Measurements from ENCODE around the gene CCNF. TPM values are rescaled to one million over a fixed set of nuclear protein-coding genes. Genes with fewer than 3 reads are reported as not detected.

The CCNF gene
- total RNA-seq, 1 donor from 2014 or later = 41.6 TPM

DNA sequence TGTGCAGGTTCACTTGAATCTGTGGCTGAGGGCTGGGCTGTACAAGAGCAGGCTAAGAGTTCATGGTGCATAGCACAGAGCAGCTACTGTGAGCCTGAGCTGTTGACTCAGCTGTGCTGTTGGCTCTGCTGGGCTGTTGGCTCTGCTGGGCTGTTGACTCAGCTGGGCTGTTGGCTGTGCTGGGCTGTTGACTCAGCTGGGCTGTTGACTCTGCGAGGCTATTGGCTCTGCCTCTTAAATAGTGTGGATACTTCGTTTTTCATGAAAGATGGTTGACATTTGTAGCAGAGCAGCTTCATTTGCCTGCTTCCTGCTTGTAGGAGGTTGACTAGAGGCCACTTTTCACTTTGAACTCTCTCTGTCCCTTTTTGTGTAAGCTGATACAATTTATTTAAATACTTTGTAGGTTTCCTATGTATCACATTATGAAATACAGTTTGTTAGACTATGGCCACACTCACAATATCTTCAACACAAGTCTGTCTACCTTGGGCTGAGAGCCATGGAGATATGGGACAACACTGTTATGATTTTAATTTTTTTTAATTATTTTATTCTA is 40.3 kb upstream of the CCNF start:
- Histone ChIP-seq H4K20me1 (ENCODE audit: low read depth) (no peaks in the 10 kb centered on the region), H3K4me3 (no peak overlapping the region), H3K27ac (no peak overlapping the region), H3K9ac (no peak overlapping the region), H3F3A (ENCODE audit: low read depth) (no peaks in the 10 kb centered on the region), H3K4me1 (no peaks in the 10 kb centered on the region), H2AFZ (replicated peaks) (no peak overlapping the region), H3K27me3 (no peaks in the 10 kb centered on the region), H3K79me2 (ENCODE audit: low read depth) (no peaks in the 10 kb centered on the region), H3K4me2 (no peak overlapping the region), H3K36me3 (no peaks in the 10 kb centered on the region), H3K9me3 (ENCODE audit: low read depth) (peaks cover 3% of the 10 kb centered on the region)
- Mint-ChIP-seq H3K27ac (no peak overlapping the region), H3K9me3 (peaks cover 8% of the 10 kb centered on the region), H3K27me3 (ENCODE audit: insufficient read depth, low read depth) (peaks cover 8% of the 10 kb centered on the region), H3K36me3 (no peaks in the 10 kb centered on the region), H3K4me3 (no peak overlapping the region), H3K4me1 (no peaks in the 10 kb centered on the region)
- no peak for TF ChIP-seq EZH2phosphoT487 (IDR thresholded peaks at IDR 0.05)
- TF ChIP-seq, protein P1, sequence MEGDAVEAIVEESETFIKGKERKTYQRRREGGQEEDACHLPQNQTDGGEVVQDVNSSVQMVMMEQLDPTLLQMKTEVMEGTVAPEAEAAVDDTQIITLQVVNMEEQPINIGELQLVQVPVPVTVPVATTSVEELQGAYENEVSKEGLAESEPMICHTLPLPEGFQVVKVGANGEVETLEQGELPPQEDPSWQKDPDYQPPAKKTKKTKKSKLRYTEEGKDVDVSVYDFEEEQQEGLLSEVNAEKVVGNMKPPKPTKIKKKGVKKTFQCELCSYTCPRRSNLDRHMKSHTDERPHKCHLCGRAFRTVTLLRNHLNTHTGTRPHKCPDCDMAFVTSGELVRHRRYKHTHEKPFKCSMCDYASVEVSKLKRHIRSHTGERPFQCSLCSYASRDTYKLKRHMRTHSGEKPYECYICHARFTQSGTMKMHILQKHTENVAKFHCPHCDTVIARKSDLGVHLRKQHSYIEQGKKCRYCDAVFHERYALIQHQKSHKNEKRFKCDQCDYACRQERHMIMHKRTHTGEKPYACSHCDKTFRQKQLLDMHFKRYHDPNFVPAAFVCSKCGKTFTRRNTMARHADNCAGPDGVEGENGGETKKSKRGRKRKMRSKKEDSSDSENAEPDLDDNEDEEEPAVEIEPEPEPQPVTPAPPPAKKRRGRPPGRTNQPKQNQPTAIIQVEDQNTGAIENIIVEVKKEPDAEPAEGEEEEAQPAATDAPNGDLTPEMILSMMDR (IDR thresholded peaks at IDR 0.05) = no peak
- no peak for TF ChIP-seq EZH2 (IDR thresholded peaks at IDR 0.05)
- DNase-seq (ENCODE audit: low spot score) = no peak

DNA sequence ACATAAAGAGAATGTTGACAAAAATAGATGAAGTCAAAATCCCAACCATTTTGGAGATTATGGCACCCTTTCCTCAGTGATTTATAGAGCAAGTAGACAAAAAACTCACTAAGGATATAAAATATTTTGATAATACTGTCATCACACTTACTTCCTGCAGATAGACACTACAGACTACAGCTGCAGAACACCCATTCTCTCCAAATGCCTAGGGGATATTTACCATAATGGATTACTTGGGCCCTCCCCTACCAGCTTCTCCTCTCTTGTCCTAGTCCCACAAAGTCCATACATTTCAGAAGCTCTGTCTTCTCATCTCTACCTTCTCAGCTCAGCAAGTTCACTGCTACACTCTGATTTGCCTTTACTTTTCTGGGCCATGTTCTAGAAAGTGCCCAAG is 37.2 kb upstream of the CCNF start:
- no peaks in the 10 kb centered on the region for H3K27me3 ChIP-seq
- H3F3A ChIP-seq (ENCODE audit: low read depth) = no peaks in the 10 kb centered on the region
- no peak overlapping the region for H3K27ac ChIP-seq
- Mint-ChIP-seq H3K36me3 (no peaks in the 10 kb centered on the region), H3K27me3 (ENCODE audit: insufficient read depth, low read depth) (peaks cover 6% of the 10 kb centered on the region), H3K9me3 (peaks cover 8% of the 10 kb centered on the region), H3K4me1 (no peaks in the 10 kb centered on the region), H3K27ac (no peak overlapping the region), H3K4me3 (no peak overlapping the region)
- H3K4me2 ChIP-seq = no peak overlapping the region
- TF ChIP-seq, protein P1 (IDR thresholded peaks at IDR 0.05) = no peak
- TF ChIP-seq EZH2 (IDR thresholded peaks at IDR 0.05) (no peak), EZH2phosphoT487 (IDR thresholded peaks at IDR 0.05) (no peak)
- H3K9ac ChIP-seq = no peak overlapping the region
- no peaks in the 10 kb centered on the region for H3K36me3 ChIP-seq
- DNase-seq (ENCODE audit: low spot score) = no peak
- H3K9me3 ChIP-seq (ENCODE audit: low read depth) = peaks cover 3% of the 10 kb centered on the region
- H2AFZ ChIP-seq (replicated peaks) = no peak overlapping the region
- H4K20me1 ChIP-seq (ENCODE audit: low read depth) = no peaks in the 10 kb centered on the region
- H3K4me3 ChIP-seq = no peak overlapping the region
- no peaks in the 10 kb centered on the region for H3K4me1 ChIP-seq
- H3K79me2 ChIP-seq (ENCODE audit: low read depth) = no peaks in the 10 kb centered on the region

DNA sequence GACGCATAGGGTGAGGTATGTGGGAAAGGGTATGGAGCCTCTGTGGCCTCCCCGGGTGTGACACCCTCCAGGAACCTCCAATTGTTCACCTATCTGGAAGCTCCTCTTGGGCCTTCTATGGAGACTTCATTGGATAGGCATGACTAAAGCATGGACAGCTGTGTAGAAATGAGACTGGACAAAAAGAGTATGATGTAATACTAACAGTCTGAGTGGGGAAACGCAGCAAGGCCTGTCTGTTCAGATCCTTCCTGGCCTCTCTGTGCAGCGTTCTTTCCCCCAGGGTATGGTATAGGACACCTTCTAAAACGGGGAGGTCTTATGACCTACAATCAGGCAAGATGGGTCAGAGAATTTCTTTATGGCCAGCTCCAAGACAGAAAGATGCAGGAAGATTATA is 30.7 kb upstream of the CCNF start:
- Mint-ChIP-seq H3K9me3 (no peaks in the 10 kb centered on the region), H3K36me3 (no peaks in the 10 kb centered on the region), H3K4me3 (no peak overlapping the region), H3K27ac (no peak overlapping the region), H3K4me1 (no peaks in the 10 kb centered on the region), H3K27me3 (ENCODE audit: insufficient read depth, low read depth) (peaks cover 2% of the 10 kb centered on the region)
- no peaks in the 10 kb centered on the region for H3K79me2 ChIP-seq (ENCODE audit: low read depth)
- no peaks in the 10 kb centered on the region for H3K9me3 ChIP-seq (ENCODE audit: low read depth)
- H3K27me3 ChIP-seq = no peaks in the 10 kb centered on the region
- no peak overlapping the region for H3K4me3 ChIP-seq
- no peak overlapping the region for H3K9ac ChIP-seq
- H2AFZ ChIP-seq (replicated peaks) = no peak overlapping the region
- no peaks in the 10 kb centered on the region for H3K36me3 ChIP-seq
- H3K4me2 ChIP-seq = no peak overlapping the region
- no peaks in the 10 kb centered on the region for H4K20me1 ChIP-seq (ENCODE audit: low read depth)
- no peak overlapping the region for H3K27ac ChIP-seq
- no peaks in the 10 kb centered on the region for H3K4me1 ChIP-seq
- H3F3A ChIP-seq (ENCODE audit: low read depth) = no peaks in the 10 kb centered on the region
- TF ChIP-seq, protein P1 (IDR thresholded peaks at IDR 0.05) = no peak
- TF ChIP-seq EZH2 (IDR thresholded peaks at IDR 0.05) = no peak
- TF ChIP-seq EZH2phosphoT487 (IDR thresholded peaks at IDR 0.05) = no peak
- no peak for DNase-seq (ENCODE audit: low spot score)
